SK-N-SH (cell line): ENCODE data around the gene RIN3.

ENCODE experiments used
- CTCF ChIP-seq: fragments of 200-600 bp; sonication (generic); IDR thresholded peaks from 2 replicates; pipeline ENCODE4 v1.6.1; 2017; ENCODE audit warnings: antibody characterized with exemption, mild to moderate bottlenecking, moderate library complexity
- MAX ChIP-seq: IDR thresholded peaks from 2 replicates; pipeline ENCODE4 v1.4.0; 2012; ENCODE audit warnings: low read depth
- POLR2AphosphoS5 ChIP-seq: IDR thresholded peaks from 2 replicates; pipeline ENCODE4 v1.6.1; 2012; ENCODE audit warnings: low read depth, low read length
- SMC3 ChIP-seq: IDR thresholded peaks from 2 replicates; pipeline ENCODE4 v1.6.1; 2012; ENCODE audit warnings: low read depth, low read length, improper control_type of control experiment

- no peak for TF ChIP-seq CTCF
- no peak for TF ChIP-seq POLR2AphosphoS5
- no peak for TF ChIP-seq MAX
- no peak for TF ChIP-seq SMC3
Observed at GRCh38 chr14:92560106-92560865, 46.7 kb downstream of the RIN3 start.
